Measurements from ENCODE around the gene CAMK2A. TPM values are rescaled to one million over a fixed set of nuclear protein-coding genes. Genes with fewer than 3 reads are reported as not detected.

CAMK2A gene
- total RNA-seq, 1 experiment from 2014 or later, result 0.33 TPM

- H3K4me3 Mint-ChIP-seq, result no peak overlapping the region
- Histone ChIP-seq H3K9ac (ENCODE audit: extremely low read depth, insufficient read length, low read length) (no peak overlapping the region), H3K4me1 (ENCODE audit: insufficient read depth, low read length) (no peaks in the 10 kb centered on the region), H4K20me1 (ENCODE audit: control insufficient read depth, insufficient read depth, insufficient read length) (no peaks in the 10 kb centered on the region), H3K14ac (ENCODE audit: insufficient read depth, low read length) (no peak overlapping the region), H3K79me2 (ENCODE audit: insufficient read depth, low read length) (no peaks in the 10 kb centered on the region), H2BK120ac (ENCODE audit: low read depth, low read length, poor library complexity, severe bottlenecking) (no peak overlapping the region), H3K27ac (ENCODE audit: insufficient read length, low read depth, low read length) (no peak overlapping the region), H3K4ac (ENCODE audit: low read depth, low read length) (no peak overlapping the region), H3K23ac (ENCODE audit: insufficient read length, low read depth, low read length) (no peak overlapping the region), H3K23me2 (ENCODE audit: insufficient read length, low read depth, low read length, poor library complexity, severe bottlenecking) (no peaks in the 10 kb centered on the region), H3K9me3 (ENCODE audit: control insufficient read depth, low read depth, low read length) (no peaks in the 10 kb centered on the region), H2BK20ac (ENCODE audit: low read depth, low read length, poor library complexity, severe bottlenecking) (no peak overlapping the region), H4K91ac (ENCODE audit: insufficient read length, low read depth, low read length) (no peak overlapping the region), H3K27me3 (ENCODE audit: insufficient read depth, low read length) (no peaks in the 10 kb centered on the region), H2AK5ac (ENCODE audit: insufficient read length, low read length) (no peak overlapping the region), H2BK15ac (ENCODE audit: low read depth, low read length) (no peak overlapping the region), H3T11ph (ENCODE audit: low read length) (no peak overlapping the region), H3K18ac (ENCODE audit: insufficient read length, low read depth, low read length) (no peak overlapping the region), H3K4me2 (ENCODE audit: insufficient read depth, insufficient read length, low read length) (no peak overlapping the region), H4K8ac (replicated peaks; ENCODE audit: insufficient read length, low read depth, low read length) (no peak overlapping the region), H2BK12ac (ENCODE audit: insufficient read length, low read depth, low read length) (no peak overlapping the region), H2BK5ac (ENCODE audit: insufficient read length, low read length) (no peak overlapping the region), H4K5ac (ENCODE audit: insufficient read length, low read depth, low read length) (no peak overlapping the region), H3K79me1 (ENCODE audit: insufficient read depth, low read depth, low read length, poor library complexity, severe bottlenecking) (no peaks in the 10 kb centered on the region), H3K56ac (ENCODE audit: insufficient read length, low read depth, low read length) (no peak overlapping the region), H2AFZ (ENCODE audit: low read length) (no peak overlapping the region)
- no peak for TF ChIP-seq CTCF (conservative IDR thresholded peaks at IDR 0.05)
- H3K4me1 Mint-ChIP-seq, result peaks cover 13 to 20% of the 10 kb centered on the region in 2 experiments
- no peak for DNase-seq
- no peaks in the 10 kb centered on the region for H3K36me3 Mint-ChIP-seq (ENCODE audit: insufficient read depth in 1 of 3, low read depth in 3 of 3)
- H3K27me3 Mint-ChIP-seq (ENCODE audit: low read depth), result peaks cover 9% of the 10 kb centered on the region
- H3K27ac Mint-ChIP-seq, result peak overlapping the region in 1 of 3 experiments; percentile 44; a peak in 1 of 7 replicates
- no peaks in the 10 kb centered on the region for H3K9me3 Mint-ChIP-seq
- no CpG with 5 or more reads among the region's 23 CpGs for WGBS (ENCODE audit: extremely low coverage, insufficient read length, low lambda C conversion rate)
Measured at GRCh38 chr5:150264667-150265603, 24.6 kb downstream of the CAMK2A start.

Measured in H9 (cell line).